ENCODE measurements around the gene CHST7.

DNA sequence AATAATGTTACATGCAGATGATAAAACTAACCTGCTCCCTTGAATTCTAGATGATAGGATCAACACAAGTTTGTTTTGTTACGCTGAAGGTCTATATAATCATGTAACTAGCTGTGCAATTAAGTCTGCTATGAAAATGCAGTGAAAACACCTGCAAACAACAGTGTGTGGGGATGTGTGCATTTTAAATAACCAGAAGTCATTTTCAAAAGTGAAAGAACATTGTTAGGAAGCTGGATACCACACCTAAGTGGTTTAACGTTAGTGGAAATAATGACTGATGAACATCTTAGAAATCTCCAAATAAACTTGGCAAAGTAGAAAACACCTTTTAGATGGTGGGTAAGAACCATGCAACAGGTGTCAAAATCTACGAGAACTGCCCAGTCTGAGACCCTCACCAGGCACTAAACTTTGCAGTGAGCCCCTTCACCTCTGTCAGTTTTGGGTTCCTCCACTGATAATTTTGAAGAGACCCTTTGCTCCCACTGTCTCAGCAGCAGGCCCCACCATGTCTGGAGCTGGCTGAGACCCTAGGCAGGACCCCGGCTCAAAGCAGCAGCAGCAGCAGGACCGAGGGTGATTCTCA is 36.6 kb downstream of the CHST7 start:
- TF ChIP-seq EGR1 (IDR thresholded peaks at IDR 0.05) = no peak
- TF ChIP-seq, protein P1, sequence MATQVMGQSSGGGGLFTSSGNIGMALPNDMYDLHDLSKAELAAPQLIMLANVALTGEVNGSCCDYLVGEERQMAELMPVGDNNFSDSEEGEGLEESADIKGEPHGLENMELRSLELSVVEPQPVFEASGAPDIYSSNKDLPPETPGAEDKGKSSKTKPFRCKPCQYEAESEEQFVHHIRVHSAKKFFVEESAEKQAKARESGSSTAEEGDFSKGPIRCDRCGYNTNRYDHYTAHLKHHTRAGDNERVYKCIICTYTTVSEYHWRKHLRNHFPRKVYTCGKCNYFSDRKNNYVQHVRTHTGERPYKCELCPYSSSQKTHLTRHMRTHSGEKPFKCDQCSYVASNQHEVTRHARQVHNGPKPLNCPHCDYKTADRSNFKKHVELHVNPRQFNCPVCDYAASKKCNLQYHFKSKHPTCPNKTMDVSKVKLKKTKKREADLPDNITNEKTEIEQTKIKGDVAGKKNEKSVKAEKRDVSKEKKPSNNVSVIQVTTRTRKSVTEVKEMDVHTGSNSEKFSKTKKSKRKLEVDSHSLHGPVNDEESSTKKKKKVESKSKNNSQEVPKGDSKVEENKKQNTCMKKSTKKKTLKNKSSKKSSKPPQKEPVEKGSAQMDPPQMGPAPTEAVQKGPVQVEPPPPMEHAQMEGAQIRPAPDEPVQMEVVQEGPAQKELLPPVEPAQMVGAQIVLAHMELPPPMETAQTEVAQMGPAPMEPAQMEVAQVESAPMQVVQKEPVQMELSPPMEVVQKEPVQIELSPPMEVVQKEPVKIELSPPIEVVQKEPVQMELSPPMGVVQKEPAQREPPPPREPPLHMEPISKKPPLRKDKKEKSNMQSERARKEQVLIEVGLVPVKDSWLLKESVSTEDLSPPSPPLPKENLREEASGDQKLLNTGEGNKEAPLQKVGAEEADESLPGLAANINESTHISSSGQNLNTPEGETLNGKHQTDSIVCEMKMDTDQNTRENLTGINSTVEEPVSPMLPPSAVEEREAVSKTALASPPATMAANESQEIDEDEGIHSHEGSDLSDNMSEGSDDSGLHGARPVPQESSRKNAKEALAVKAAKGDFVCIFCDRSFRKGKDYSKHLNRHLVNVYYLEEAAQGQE (IDR thresholded peaks at IDR 0.05; ENCODE audit: low read depth) = no peak
- no peak for TF ChIP-seq TEAD4 (IDR thresholded peaks at IDR 0.05)
- TF ChIP-seq TCF12 (IDR thresholded peaks at IDR 0.05; ENCODE audit: low read depth) = no peak

All from Ishikawa (cell line).